B cell (primary cell): ENCODE results near the gene CACNA2D1. TPM values are rescaled to one million over a fixed set of nuclear protein-coding genes. Genes with fewer than 3 reads are reported as not detected.

Source experiments
- ATAC-seq: fragments of 200-7000 bp; cut with Tn5 transposase; one replicate; pipeline ENCODE4 v1.10.0; 2021; ENCODE audit warnings: low read depth, mild to moderate bottlenecking, moderate number of reproducible peaks, moderate library complexity
- CTCF ChIA-PET: fragments of 350-600 bp; sonication (Branson Sonifier 250); formaldehyde crosslinking; loops from one replicate; lab custom pipeline; 2021; ENCODE audit warnings: antibody characterized with exemption, inconsistent platforms; lab: Charles Lee
- POLR2A ChIA-PET: fragments of 350-600 bp; sonication (Branson Sonifier 250); formaldehyde crosslinking; loops from one replicate; lab custom pipeline; 2021; ENCODE audit warnings: antibody characterized with exemption; lab: Charles Lee
- DNase-seq: peaks from one replicate; pipeline ENCODE4 v3.0.0; 2013
- H2AFZ ChIP-seq: 2 replicates; pipeline ENCODE4 v1.6.1; 2012; ENCODE audit warnings: mild to moderate bottlenecking, low read depth, low read length; ENCODE audit not compliant: insufficient read depth, poor library complexity, severe bottlenecking
- H3K27ac ChIP-seq, 2 donors: 1 replicate in 1 of 2; 2 replicates in 1 of 2; pipeline ENCODE4 v1.5.1; 2012 to 2013; ENCODE audit warnings: low read length in 2 of 2, mild to moderate bottlenecking in 2 of 2, moderate library complexity in 1 of 2
- H3K27me3 ChIP-seq, 4 experiments: fragments of 200-600 bp in 1 of 4; sonication (generic) in 1 of 4; replicated peaks in 1 of 4; 1 replicate in 2 of 4; 2 replicates in 2 of 4; pipeline versions ENCODE4 v1.6.1 to v1.7.0; 2013 to 2016; ENCODE audit warnings: low read length in 3 of 4, mild to moderate bottlenecking in 2 of 4, mixed read lengths in 1 of 4, moderate library complexity in 1 of 4; ENCODE audit not compliant: insufficient read depth in 4 of 4, control insufficient read depth in 3 of 4; ENCODE audit errors: control extremely low read depth in 1 of 4
- H3K36me3 ChIP-seq, 2 experiments: replicated peaks in 1 of 2; 1 replicate in 1 of 2; 2 replicates in 1 of 2; pipeline versions ENCODE4 v1.6.1 to v1.7.1; 2013; ENCODE audit warnings: low read length in 1 of 2; ENCODE audit not compliant: insufficient read depth in 2 of 2, control insufficient read depth in 1 of 2; ENCODE audit errors: control extremely low read depth in 1 of 2, extremely low read depth in 1 of 2
- H3K4me1 ChIP-seq, 2 donors: fragments of 200-600 bp in 1 of 2; sonication (generic) in 1 of 2; 1 replicate in 1 of 2; 2 replicates in 1 of 2; pipeline versions ENCODE4 v1.5.1 to v1.6.1; 2013 to 2017; ENCODE audit warnings: low read length in 2 of 2; ENCODE audit not compliant: control insufficient read depth in 2 of 2, insufficient read depth in 2 of 2
- H3K4me2 ChIP-seq: replicated peaks from 2 replicates; pipeline ENCODE3; 2012; ENCODE audit warnings: mild to moderate bottlenecking, low read depth, low read length; ENCODE audit not compliant: poor library complexity, severe bottlenecking
- H3K4me3 ChIP-seq, 5 experiments: fragments of 200-600 bp in 1 of 5; sonication (generic) in 1 of 5; 1 replicate in 3 of 5; 2 replicates in 2 of 5; pipeline versions ENCODE4 v1.5.1 to v1.7.0; 2011 to 2016; ENCODE audit warnings: low read length in 4 of 5, mild to moderate bottlenecking in 4 of 5, low read depth in 2 of 5, control low read depth in 1 of 5, moderate library complexity in 1 of 5; ENCODE audit not compliant: insufficient read depth in 1 of 5; ENCODE audit errors: control extremely low read depth in 1 of 5, extremely low read depth in 1 of 5
- H3K79me2 ChIP-seq: fragments of 200-600 bp; sonication (generic); one replicate; pipeline ENCODE4 v1.6.0; 2016; ENCODE audit warnings: low read length; ENCODE audit not compliant: control insufficient read depth, insufficient read depth
- H3K9ac ChIP-seq: fragments of 200-600 bp; sonication (generic); 2 replicates; pipeline ENCODE4 v1.6.1; 2017; ENCODE audit warnings: mild to moderate bottlenecking, low read length, moderate library complexity
- H3K9me3 ChIP-seq, 3 donors: one replicate each; pipeline versions ENCODE4 v1.6.1 to v1.7.1; 2013; ENCODE audit warnings: low read length in 2 of 3; ENCODE audit not compliant: control insufficient read depth in 2 of 3, insufficient read depth in 1 of 3; ENCODE audit errors: control extremely low read depth in 1 of 3
- H4K20me1 ChIP-seq: 2 replicates; pipeline ENCODE4 v1.6.0; 2012; ENCODE audit warnings: mild to moderate bottlenecking, low read length; ENCODE audit not compliant: insufficient read depth, control insufficient read depth, poor library complexity, severe bottlenecking
- H3K27ac Mint-ChIP-seq: one replicate; pipeline ENCODE4 v1.8.0; 2021; ENCODE audit warnings: mixed read lengths
- H3K27me3 Mint-ChIP-seq: one replicate; pipeline ENCODE4 v1.8.0; 2021; ENCODE audit warnings: mixed read lengths
- H3K4me1 Mint-ChIP-seq: one replicate; pipeline ENCODE4 v1.8.0; 2021; ENCODE audit warnings: mixed read lengths
- H3K4me3 Mint-ChIP-seq: one replicate; pipeline ENCODE4 v1.8.0; 2021; ENCODE audit warnings: mixed read lengths
- H3K9me3 Mint-ChIP-seq: one replicate; pipeline ENCODE4 v1.8.0; 2022; ENCODE audit warnings: mixed read lengths; ENCODE audit not compliant: insufficient read depth
- EZH2 ChIP-seq: IDR thresholded peaks from 2 replicates; pipeline ENCODE4 v1.6.1; 2012; ENCODE audit warnings: borderline replicate concordance, low read depth, mild to moderate bottlenecking, moderate library complexity, low read length; ENCODE audit not compliant: insufficient read depth, poor library complexity, severe bottlenecking
- WGBS: methylation state at CpG from one replicate; pipeline ENCODE4 v1.1.5; 2013; ENCODE audit warnings: missing lambda C conversion rate; ENCODE audit not compliant: insufficient coverage; 5-methylcytosine and 5-hydroxymethylcytosine counted together
- intact Hi-C: fragments of 100-400 bp; cut with micrococcal nuclease; formaldehyde crosslinking; loops from one replicate; pipeline ENCODE4 v1.10.0; 2022
- polyA plus RNA-seq: library from polyadenylated mRNA; depleted of rRNA; stranded (reverse); fragments of >200 nt; gene quantifications from 2 replicates; pipeline ENCODE4 v1.2.3, GENCODE V29; 2012
- total RNA-seq, 2 donors: library from RNA; stranded (reverse); fragments of 120-200 nt in 1 of 2; gene quantifications; 1 replicate in 1 of 2; 2 replicates in 1 of 2; pipeline versions ENCODE4 v1.2.3 to v1.2.4, GENCODE V29; 2013 to 2022
- TF ChIP-seq, protein P1 (sequence below): fragments of 200-600 bp; IDR thresholded peaks from one replicate; pipeline ENCODE4 v1.8.0; 2022; ENCODE audit warnings: antibody characterized with exemption, mild to moderate bottlenecking

The CACNA2D1 gene
- total and polyA plus RNA-seq, 2 donors (not counting 1 experiment from before 2014, with no cell fraction given): not detected

DNA sequence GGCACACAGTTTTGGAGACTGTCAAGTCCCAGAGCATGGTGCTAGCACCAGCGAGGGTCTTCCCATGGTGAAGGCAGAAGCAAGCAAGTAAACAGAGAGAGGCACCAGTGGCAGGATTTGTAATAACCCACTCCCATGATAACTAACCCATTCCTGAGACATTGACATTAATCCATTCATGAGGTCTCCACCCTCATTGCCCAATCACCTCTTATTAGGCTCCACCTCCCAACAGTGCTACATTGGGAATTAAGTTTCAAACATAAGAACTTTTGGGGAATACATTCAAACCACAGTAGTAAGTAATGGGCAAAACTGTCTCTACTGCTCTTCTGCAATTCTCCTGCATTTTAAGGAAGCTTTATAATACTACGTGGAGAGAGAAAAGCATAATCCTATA lies 193.6 kb downstream of the CACNA2D1 start:
- Histone ChIP-seq H4K20me1 (no peaks in the 10 kb centered on the region), H3K4me3 (no peak overlapping the region), H3K9me3 (no peaks in the 10 kb centered on the region), H3K27ac (no peak overlapping the region), H2AFZ (no peak overlapping the region), H3K27me3 (no peaks in the 10 kb centered on the region), H3K4me2 (no peak overlapping the region), H3K36me3 (no peaks in the 10 kb centered on the region), H3K79me2 (no peaks in the 10 kb centered on the region), H3K9ac (no peak overlapping the region), H3K4me1 (no peaks in the 10 kb centered on the region)
- Mint-ChIP-seq H3K27ac (no peak overlapping the region), H3K4me1 (no peaks in the 10 kb centered on the region), H3K9me3 (peaks cover under 1% of the 10 kb centered on the region), H3K4me3 (no peak overlapping the region), H3K27me3 (no peaks in the 10 kb centered on the region)
- DNase-seq (no peak), ATAC-seq (no peak)
- POLR2A ChIA-PET: no interaction called here
- TF ChIP-seq, protein P1, sequence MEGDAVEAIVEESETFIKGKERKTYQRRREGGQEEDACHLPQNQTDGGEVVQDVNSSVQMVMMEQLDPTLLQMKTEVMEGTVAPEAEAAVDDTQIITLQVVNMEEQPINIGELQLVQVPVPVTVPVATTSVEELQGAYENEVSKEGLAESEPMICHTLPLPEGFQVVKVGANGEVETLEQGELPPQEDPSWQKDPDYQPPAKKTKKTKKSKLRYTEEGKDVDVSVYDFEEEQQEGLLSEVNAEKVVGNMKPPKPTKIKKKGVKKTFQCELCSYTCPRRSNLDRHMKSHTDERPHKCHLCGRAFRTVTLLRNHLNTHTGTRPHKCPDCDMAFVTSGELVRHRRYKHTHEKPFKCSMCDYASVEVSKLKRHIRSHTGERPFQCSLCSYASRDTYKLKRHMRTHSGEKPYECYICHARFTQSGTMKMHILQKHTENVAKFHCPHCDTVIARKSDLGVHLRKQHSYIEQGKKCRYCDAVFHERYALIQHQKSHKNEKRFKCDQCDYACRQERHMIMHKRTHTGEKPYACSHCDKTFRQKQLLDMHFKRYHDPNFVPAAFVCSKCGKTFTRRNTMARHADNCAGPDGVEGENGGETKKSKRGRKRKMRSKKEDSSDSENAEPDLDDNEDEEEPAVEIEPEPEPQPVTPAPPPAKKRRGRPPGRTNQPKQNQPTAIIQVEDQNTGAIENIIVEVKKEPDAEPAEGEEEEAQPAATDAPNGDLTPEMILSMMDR: no peak
- no peak for TF ChIP-seq EZH2
- CTCF ChIA-PET: no interaction called here
- WGBS: 73% methylated on average over 1 of the region's 2 CpGs
- intact Hi-C loops: loop anchor here (5.0 kb wide), 1 partner anchor 737 kb away; no protein-coding TSS in a partner anchor

DNA sequence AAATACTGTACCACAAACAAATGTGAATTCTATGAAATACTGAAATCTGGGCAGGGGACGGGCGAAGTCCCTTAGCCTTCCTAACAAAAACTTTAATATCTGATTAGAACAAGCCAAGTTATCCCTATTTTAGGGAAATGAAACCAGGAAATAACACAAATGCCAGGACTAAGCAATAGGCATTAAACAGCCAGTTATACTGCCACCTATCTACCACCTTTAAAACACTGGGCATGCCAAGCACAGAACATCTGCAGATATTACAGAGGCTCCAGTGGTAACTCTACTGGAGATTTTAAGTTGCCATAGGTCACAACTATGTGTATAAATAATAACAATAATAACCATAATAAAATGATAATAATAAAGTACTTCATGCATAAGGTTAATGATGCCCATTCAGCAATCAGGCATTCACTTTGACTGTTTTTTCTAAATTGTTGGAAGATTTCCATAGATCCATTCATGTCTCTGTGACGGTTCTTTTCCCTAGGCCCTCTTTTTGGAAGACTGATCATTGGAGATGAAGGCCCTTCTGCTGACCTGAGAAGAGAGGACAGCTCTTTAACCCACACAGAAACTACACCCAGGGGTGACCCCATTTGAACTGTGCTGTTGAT lies 195.7 kb downstream of the CACNA2D1 start:
- Mint-ChIP-seq H3K27ac (no peak overlapping the region), H3K9me3 (no peaks in the 10 kb centered on the region), H3K4me3 (no peak overlapping the region), H3K27me3 (no peaks in the 10 kb centered on the region), H3K4me1 (no peaks in the 10 kb centered on the region)
- Histone ChIP-seq H3K79me2 (no peaks in the 10 kb centered on the region), H2AFZ (no peak overlapping the region), H3K4me1 (no peaks in the 10 kb centered on the region), H3K27me3 (no peaks in the 10 kb centered on the region), H3K9me3 (no peaks in the 10 kb centered on the region), H3K27ac (no peak overlapping the region), H3K4me2 (no peak overlapping the region), H3K36me3 (no peaks in the 10 kb centered on the region), H3K9ac (no peak overlapping the region), H3K4me3 (no peak overlapping the region), H4K20me1 (no peaks in the 10 kb centered on the region)
- POLR2A ChIA-PET: no interaction called here
- intact Hi-C loops: loop anchor here (5.0 kb wide), 1 partner anchor 739 kb away; no protein-coding TSS in a partner anchor
- DNase-seq (no peak), ATAC-seq (no peak)
- TF ChIP-seq EZH2: no peak
- TF ChIP-seq, protein P1: no peak
- no CpG with 5 or more reads among the region's 3 CpGs for WGBS
- CTCF ChIA-PET: no interaction called here
